ENCODE data around the gene ZC3H4. TPM values are rescaled to one million over a fixed set of nuclear protein-coding genes. Genes with fewer than 3 reads are reported as not detected.

Gene ZC3H4
- total and polyA plus RNA-seq, 8 donors = 4.7 to 78.5 (median 20.2) TPM

DNA sequence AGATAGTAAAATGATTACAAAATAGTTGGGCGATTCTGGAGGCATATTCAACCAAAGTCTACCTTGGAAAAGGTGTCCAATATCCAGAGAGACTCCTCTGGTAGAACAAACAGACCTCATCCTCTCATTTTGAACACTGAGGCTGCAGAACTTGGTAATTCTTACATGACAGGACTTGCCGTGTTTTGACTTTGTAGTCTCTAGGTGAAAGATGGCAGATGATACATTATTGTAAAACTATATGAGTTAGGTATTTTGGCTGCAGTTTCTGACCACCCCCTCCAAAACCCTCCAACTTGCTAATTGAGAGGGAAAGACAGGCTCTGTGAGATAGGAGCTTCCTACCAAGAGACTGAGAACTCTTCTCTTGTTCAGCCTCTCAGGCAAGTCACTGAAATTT is 39.7 kb upstream of the ZC3H4 start:
- H3K4me3 ChIP-seq = no peak overlapping the region
- H3K4me1 ChIP-seq = peaks cover 57 to 80% (median 67%) of the 10 kb centered on the region in 4 donors
- H3K36me3 ChIP-seq = peaks cover 32 to 75% (median 65%) of the 10 kb centered on the region in 4 donors
- no peaks in the 10 kb centered on the region for H3K27me3 ChIP-seq
- WGBS, 5 donors = 47 to 60% (median 52%) methylated on average over 2 of the region's 2 CpGs
- H3K9me3 ChIP-seq = no peaks in the 10 kb centered on the region
- no peak for TF ChIP-seq POLR2A (IDR thresholded peaks at IDR 0.05)
- TF ChIP-seq, protein P1, sequence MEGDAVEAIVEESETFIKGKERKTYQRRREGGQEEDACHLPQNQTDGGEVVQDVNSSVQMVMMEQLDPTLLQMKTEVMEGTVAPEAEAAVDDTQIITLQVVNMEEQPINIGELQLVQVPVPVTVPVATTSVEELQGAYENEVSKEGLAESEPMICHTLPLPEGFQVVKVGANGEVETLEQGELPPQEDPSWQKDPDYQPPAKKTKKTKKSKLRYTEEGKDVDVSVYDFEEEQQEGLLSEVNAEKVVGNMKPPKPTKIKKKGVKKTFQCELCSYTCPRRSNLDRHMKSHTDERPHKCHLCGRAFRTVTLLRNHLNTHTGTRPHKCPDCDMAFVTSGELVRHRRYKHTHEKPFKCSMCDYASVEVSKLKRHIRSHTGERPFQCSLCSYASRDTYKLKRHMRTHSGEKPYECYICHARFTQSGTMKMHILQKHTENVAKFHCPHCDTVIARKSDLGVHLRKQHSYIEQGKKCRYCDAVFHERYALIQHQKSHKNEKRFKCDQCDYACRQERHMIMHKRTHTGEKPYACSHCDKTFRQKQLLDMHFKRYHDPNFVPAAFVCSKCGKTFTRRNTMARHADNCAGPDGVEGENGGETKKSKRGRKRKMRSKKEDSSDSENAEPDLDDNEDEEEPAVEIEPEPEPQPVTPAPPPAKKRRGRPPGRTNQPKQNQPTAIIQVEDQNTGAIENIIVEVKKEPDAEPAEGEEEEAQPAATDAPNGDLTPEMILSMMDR (IDR thresholded peaks at IDR 0.05) = no peak
- TF ChIP-seq POLR2AphosphoS5 (IDR thresholded peaks at IDR 0.05) = no peak
- no peak for TF ChIP-seq EP300 (IDR thresholded peaks at IDR 0.05)
- intact Hi-C loops (cut with DNase I; ENCODE audit: low total_unique reads) = loop anchor here (10.0 kb wide), 1 partner anchor 52 kb away; no protein-coding TSS in a partner anchor
- H3K27ac ChIP-seq = peak overlapping the region; percentile 24 to 72 (median 37)
- DNase-seq = no peak

DNA sequence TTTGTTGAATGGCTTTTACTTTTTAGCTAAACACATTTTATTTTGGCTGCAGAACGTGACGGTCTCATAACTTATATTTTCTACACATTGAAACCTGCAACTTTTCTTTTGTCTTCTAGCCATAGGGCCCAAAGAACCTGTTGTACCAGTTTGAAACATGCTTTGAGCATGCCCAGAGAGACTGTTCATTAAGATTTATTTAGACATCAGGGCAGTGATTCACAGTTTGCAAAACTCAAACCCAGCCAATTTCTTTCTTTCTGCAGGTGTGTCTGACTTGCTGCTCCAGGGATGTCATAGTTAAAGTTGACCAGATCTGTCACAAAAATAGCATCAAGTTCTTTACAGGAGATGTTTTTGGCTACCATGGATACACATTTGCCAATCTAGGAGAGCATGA is 39.1 kb upstream of the ZC3H4 start:
- H3K27me3 ChIP-seq = no peaks in the 10 kb centered on the region
- WGBS, 5 donors = 28 to 49% (median 33%) methylated on average over 2 of the region's 2 CpGs
- H3K4me3 ChIP-seq = no peak overlapping the region
- DNase-seq = peak in 1 of 2 donors; percentile 86
- peaks cover 38 to 81% (median 72%) of the 10 kb centered on the region in 4 donors for H3K36me3 ChIP-seq
- H3K9me3 ChIP-seq = no peaks in the 10 kb centered on the region
- peak overlapping the region in 4 of 5 donors; percentile 39 to 72 (median 60) for H3K27ac ChIP-seq
- intact Hi-C loops (cut with DNase I; ENCODE audit: low total_unique reads) = loop anchor here (10.0 kb wide), 1 partner anchor 52 kb away; no protein-coding TSS in a partner anchor
- peaks cover 51 to 74% (median 61%) of the 10 kb centered on the region in 4 donors for H3K4me1 ChIP-seq
- peak in 2 of 3 donors; percentile 8 to 28 for TF ChIP-seq POLR2AphosphoS5 (IDR thresholded peaks at IDR 0.05)
- TF ChIP-seq, protein P1 (IDR thresholded peaks at IDR 0.05) = no peak

DNA sequence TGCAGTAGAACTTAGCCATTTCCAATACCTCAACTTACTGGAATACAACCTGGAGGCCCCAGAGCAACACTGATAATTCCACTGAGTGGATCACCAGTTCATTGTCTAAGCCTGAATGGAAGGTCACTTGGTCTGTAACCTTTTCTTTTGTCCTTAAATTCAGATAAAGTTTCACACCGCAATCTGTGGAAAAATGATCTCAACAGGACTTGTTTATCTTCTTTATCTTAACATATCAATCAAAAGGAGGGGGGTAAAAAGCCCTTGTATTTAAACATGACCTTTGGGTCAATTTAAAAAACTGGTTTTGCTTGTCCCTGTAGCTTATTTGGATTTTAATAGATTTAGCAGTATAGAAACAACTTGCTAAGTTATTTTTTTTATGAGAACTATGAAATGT is 38.6 kb upstream of the ZC3H4 start:
- H3K36me3 ChIP-seq = peaks cover 42 to 85% (median 76%) of the 10 kb centered on the region in 4 donors
- H3K4me3 ChIP-seq = no peak overlapping the region
- H3K4me1 ChIP-seq = peaks cover 46 to 69% (median 57%) of the 10 kb centered on the region in 4 donors
- no peaks in the 10 kb centered on the region for H3K27me3 ChIP-seq
- 21 to 55% (median 33%) methylated on average over 1 of the region's 1 CpG for WGBS, 5 donors
- no peaks in the 10 kb centered on the region for H3K9me3 ChIP-seq
- peak overlapping the region in 4 of 5 donors; percentile 39 to 71 (median 54) for H3K27ac ChIP-seq
- TF ChIP-seq POLR2AphosphoS5 (IDR thresholded peaks at IDR 0.05) = no peak
- no peak for TF ChIP-seq POLR2A (IDR thresholded peaks at IDR 0.05)
- TF ChIP-seq, protein P1 (IDR thresholded peaks at IDR 0.05) = no peak
- no peak for TF ChIP-seq EP300 (IDR thresholded peaks at IDR 0.05)
- no peak for DNase-seq
- intact Hi-C loops (cut with DNase I; ENCODE audit: low total_unique reads) = loop anchor here (10.0 kb wide), 1 partner anchor 53 kb away; no protein-coding TSS in a partner anchor

DNA sequence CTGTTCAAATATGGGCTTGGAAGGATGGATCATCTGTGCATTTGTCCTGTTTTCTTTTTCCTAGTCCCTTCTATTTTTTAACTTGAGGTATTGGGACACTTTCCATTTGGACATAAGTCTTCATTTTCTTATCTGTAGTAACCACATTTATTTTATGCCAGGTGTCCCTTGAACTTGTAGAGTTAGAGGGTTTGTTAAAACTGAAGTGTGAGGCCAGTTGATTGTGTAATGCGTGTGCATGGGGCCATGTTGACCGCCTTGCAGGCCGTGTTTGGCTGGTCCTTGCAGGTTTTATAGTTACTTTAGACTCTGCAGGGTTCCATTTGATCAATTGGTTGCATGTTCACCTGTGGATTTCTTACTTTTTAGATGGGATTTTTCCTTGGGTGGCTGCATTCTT is 38.1 kb upstream of the ZC3H4 start:
- no peaks in the 10 kb centered on the region for H3K27me3 ChIP-seq
- H3K9me3 ChIP-seq = no peaks in the 10 kb centered on the region
- DNase-seq = no peak
- peaks cover 41 to 64% (median 51%) of the 10 kb centered on the region in 4 donors for H3K4me1 ChIP-seq
- intact Hi-C loops (cut with DNase I; ENCODE audit: low total_unique reads) = loop anchor here (10.0 kb wide), 1 partner anchor 53 kb away; no protein-coding TSS in a partner anchor
- WGBS, 5 donors = 47 to 78% (median 59%) methylated on average over 3 of the region's 3 CpGs
- H3K27ac ChIP-seq = peak overlapping the region; percentile 39 to 71 (median 60)
- H3K36me3 ChIP-seq = peaks cover 42 to 88% (median 79%) of the 10 kb centered on the region in 4 donors
- H3K4me3 ChIP-seq = no peak overlapping the region
- no peak for TF ChIP-seq POLR2AphosphoS5 (IDR thresholded peaks at IDR 0.05)
- TF ChIP-seq, protein P1 (IDR thresholded peaks at IDR 0.05) = no peak
- no peak for TF ChIP-seq EP300 (IDR thresholded peaks at IDR 0.05)

All from stomach (tissue), 9 donors.